Subcutaneous adipose tissue (tissue), 4 donors: Measurements from ENCODE around the gene CNTN4. TPM values are rescaled to one million over a fixed set of nuclear protein-coding genes. Genes with fewer than 3 reads are reported as not detected.

Experiments
- CTCF ChIP-seq: fragments of 450-650 bp; IDR thresholded peaks from one replicate; pipeline ENCODE4 v1.5.1; 2016; ENCODE audit warnings: low read depth, mild to moderate bottlenecking, control low read depth, antibody characterized with exemption, moderate library complexity
- small RNA-seq: library from RNA; depleted of rRNA; stranded (forward); fragments of <200 nt; gene quantifications from one replicate; pipeline ENCODE3, GENCODE V24; 2016
- total RNA-seq, 4 donors: library from RNA; depleted of rRNA; stranded (reverse); fragments of >200 nt; gene quantifications; one replicate each; pipeline ENCODE4 v1.1.0, GENCODE V29; 2016

The CNTN4 gene
- total RNA-seq, 4 donors from 2014 or later, result 4.2 to 10.5 (median 4.6) TPM

GRCh38 chr3:3089017-3089416, 990.4 kb downstream of the CNTN4 start:
- no peak for TF ChIP-seq CTCF

GRCh38 chr3:3097958-3098357, 999.3 kb downstream of the CNTN4 start:
- no peak for TF ChIP-seq CTCF

GRCh38 chr3:3101660-3102458, 1003.2 kb downstream of the CNTN4 start:
- TF ChIP-seq CTCF, result no peak

- no peak for TF ChIP-seq CTCF
These were observed 1004.1 kb downstream of the CNTN4 start for GRCh38 chr3:3102751-3103150.

- TF ChIP-seq CTCF, result no peak
These were observed 1006.6 kb downstream of the CNTN4 start for GRCh38 chr3:3105246-3105645.

- no peak for TF ChIP-seq CTCF
These were observed 1007.1 kb downstream of the CNTN4 start for GRCh38 chr3:3105815-3106214.

GRCh38 chr3:3107181-3107580, 1008.5 kb downstream of the CNTN4 start:
- TF ChIP-seq CTCF, result no peak

Small RNA genes within 50 kb of the gene (small RNA-seq; reads per million reads assigned to genes)
- gene RF00416 (not detected), gene RN7SKP144 (not detected)
